Dedifferentiated amniotic fluid mesenchymal stem cell (primary cell): ENCODE data around the gene FSD2.

Experiments used
- DNase-seq: peaks from one replicate; pipeline ENCODE4 v3.0.0-alpha.2; 2016; ENCODE audit errors: extremely low spot score

Gene FSD2

GRCh38 chr15:82805994-82806406, at the start of gene FSD2:
Gene FSD2, minus strand, starts transcription at chr15:82806069. Its CDS starts 18,679 bp downstream, at chr15:82787390.
- DNase-seq: no peak

- DNase-seq: no peak
These were observed 48.7 kb upstream of the FSD2 start for GRCh38 chr15:82854554-82854953.

GRCh38 chr15:82852941-82853561, 47.2 kb upstream of the FSD2 start:
- DNase-seq: no peak

GRCh38 chr15:82851981-82852511, 46.2 kb upstream of the FSD2 start:
- DNase-seq: no peak

GRCh38 chr15:82851306-82851850, 45.5 kb upstream of the FSD2 start:
- no peak for DNase-seq

- DNase-seq: no peak
These were observed 44.9 kb upstream of the FSD2 start for GRCh38 chr15:82850731-82851130.

GRCh38 chr15:82849556-82850512, 44.0 kb upstream of the FSD2 start:
- DNase-seq: no peak

- DNase-seq: no peak
These were observed 42.5 kb upstream of the FSD2 start for GRCh38 chr15:82848241-82848993.

GRCh38 chr15:82847703-82848102, 41.8 kb upstream of the FSD2 start:
- no peak for DNase-seq

GRCh38 chr15:82846621-82847020, 40.8 kb upstream of the FSD2 start:
- no peak for DNase-seq

GRCh38 chr15:82845686-82846085, 39.8 kb upstream of the FSD2 start:
- no peak for DNase-seq

- DNase-seq: no peak
These were observed 37.7 kb upstream of the FSD2 start for GRCh38 chr15:82843566-82843965.

GRCh38 chr15:82840166-82840565, 34.3 kb upstream of the FSD2 start:
- no peak for DNase-seq

- DNase-seq: no peak
These were observed 33.3 kb upstream of the FSD2 start for GRCh38 chr15:82839136-82839535.

GRCh38 chr15:82838096-82838735, 32.3 kb upstream of the FSD2 start:
- no peak for DNase-seq

GRCh38 chr15:82835391-82835917, 29.6 kb upstream of the FSD2 start:
- DNase-seq: no peak

GRCh38 chr15:82833362-82833682, 27.5 kb upstream of the FSD2 start:
- DNase-seq: no peak

GRCh38 chr15:82832601-82833361, 26.9 kb upstream of the FSD2 start:
- peak; percentile 80 for DNase-seq

GRCh38 chr15:82831894-82832600, 26.2 kb upstream of the FSD2 start:
- no peak for DNase-seq
